ENCODE data around the gene ZDHHC9. TPM values are rescaled to one million over a fixed set of nuclear protein-coding genes. Genes with fewer than 3 reads are reported as not detected.
"Not testable (repeated sequence)": the region's sequence is repeated elsewhere in the genome, so short reads cannot be mapped to it uniquely, and the experiment has no call there.

ZDHHC9 gene
- 19.2 TPM for total RNA-seq

DNA sequence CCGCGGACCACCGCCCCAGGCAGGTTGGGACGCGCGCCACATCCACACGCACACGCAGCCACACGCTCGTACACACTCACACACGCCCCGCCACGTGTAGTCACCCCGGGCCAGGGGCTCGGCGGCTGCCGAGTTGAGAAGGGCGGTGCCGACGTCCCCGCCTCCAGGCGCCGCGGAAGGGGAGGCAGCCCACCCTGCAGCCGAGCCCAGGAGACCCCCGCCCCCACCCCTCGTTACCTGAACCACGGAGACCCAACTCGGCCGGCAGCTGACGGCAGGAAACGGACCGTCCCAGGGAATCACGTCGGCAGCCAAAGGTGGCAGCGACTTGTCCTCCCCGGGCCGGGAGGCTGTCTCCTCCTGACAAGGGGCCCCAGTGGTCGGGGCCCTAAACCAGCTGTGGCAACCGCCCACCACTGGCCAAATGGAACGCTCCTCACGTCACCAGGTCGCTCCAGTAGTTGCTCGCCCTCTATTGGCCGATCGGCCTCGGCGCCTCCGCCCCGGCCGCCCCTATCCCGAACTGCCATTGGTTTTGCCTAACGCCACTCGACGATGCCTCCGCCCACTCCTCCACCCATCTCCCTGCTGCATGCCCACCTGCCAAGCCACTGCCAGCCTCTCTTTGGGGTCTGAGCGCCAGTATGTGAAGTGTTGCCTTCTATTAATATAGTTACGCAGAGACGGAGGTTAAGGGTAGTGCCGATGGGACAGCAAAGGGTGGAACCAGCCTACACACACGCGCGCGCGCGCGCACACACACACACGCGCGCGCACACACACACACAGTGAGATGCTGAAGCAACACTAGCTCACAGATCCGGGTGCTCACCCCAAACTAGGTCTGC is at the start of gene ZDHHC9:
Gene ZDHHC9 (minus strand): TSS at position 428 of the 848 bp plus-strand sequence. CDS start 1,941 bp downstream, outside the sequence.
- TF ChIP-seq POLR2A (IDR thresholded peaks at IDR 0.05) = peak in 1 of 2 donors; percentile 50
- TF ChIP-seq POLR2AphosphoS5 (IDR thresholded peaks at IDR 0.05; ENCODE audit: insufficient read depth in 1 of 2, low read depth in 1 of 2) = peak in 1 of 2 donors; percentile 85
- TF ChIP-seq, protein P1, sequence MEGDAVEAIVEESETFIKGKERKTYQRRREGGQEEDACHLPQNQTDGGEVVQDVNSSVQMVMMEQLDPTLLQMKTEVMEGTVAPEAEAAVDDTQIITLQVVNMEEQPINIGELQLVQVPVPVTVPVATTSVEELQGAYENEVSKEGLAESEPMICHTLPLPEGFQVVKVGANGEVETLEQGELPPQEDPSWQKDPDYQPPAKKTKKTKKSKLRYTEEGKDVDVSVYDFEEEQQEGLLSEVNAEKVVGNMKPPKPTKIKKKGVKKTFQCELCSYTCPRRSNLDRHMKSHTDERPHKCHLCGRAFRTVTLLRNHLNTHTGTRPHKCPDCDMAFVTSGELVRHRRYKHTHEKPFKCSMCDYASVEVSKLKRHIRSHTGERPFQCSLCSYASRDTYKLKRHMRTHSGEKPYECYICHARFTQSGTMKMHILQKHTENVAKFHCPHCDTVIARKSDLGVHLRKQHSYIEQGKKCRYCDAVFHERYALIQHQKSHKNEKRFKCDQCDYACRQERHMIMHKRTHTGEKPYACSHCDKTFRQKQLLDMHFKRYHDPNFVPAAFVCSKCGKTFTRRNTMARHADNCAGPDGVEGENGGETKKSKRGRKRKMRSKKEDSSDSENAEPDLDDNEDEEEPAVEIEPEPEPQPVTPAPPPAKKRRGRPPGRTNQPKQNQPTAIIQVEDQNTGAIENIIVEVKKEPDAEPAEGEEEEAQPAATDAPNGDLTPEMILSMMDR (IDR thresholded peaks at IDR 0.05) = no peak
- Histone ChIP-seq H3K9me3 (no peaks in the 10 kb centered on the region), H3K27me3 (no peaks in the 10 kb centered on the region), H3K27ac (peak within 1 kb of the TSS; percentile 79), H3K36me3 (no peaks in the 10 kb centered on the region), H3K4me1 (peaks cover 8% of the 10 kb centered on the region), H3K4me3 (peak within 1 kb of the TSS; percentile 42 to 65)
- intact Hi-C loops (cut with DNase I) = no loop called here
- DNase-seq (ENCODE audit: extremely low spot score in 2 of 2) = peak in 1 of 2 donors; percentile 92

DNA sequence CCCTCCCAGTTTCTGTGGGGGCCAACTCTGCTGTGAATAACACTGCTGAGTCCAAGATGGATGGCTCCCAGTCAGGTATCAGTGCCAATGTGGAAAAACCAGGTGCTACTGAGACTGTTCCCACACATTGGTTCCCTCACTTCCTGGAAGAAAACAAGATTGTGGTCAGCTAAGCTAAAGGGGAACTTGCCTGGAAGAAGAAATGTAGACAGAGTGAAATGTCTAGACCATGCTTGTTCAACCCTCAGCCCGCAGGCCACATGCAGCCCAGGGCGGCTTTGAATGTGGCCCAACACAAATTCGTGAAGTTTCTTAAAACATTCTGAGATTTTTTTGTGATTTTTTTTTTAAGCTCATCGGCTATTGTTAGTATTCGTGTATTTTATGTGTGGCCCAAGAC is 33.7 kb upstream of the ZDHHC9 start:
- no peaks in the 10 kb centered on the region for H3K36me3 ChIP-seq
- H3K9me3 ChIP-seq = no peaks in the 10 kb centered on the region
- H3K27ac ChIP-seq = no peak overlapping the region
- no peaks in the 10 kb centered on the region for H3K4me1 ChIP-seq
- TF ChIP-seq POLR2AphosphoS5 (IDR thresholded peaks at IDR 0.05; ENCODE audit: insufficient read depth in 1 of 2, low read depth in 1 of 2) (no peak), POLR2A (IDR thresholded peaks at IDR 0.05) (no peak)
- TF ChIP-seq, protein P1 (IDR thresholded peaks at IDR 0.05) = no peak
- no peak overlapping the region for H3K4me3 ChIP-seq
- intact Hi-C loops (cut with DNase I) = no loop called here
- no peaks in the 10 kb centered on the region for H3K27me3 ChIP-seq
- DNase-seq (ENCODE audit: extremely low spot score in 2 of 2) = no peak

DNA sequence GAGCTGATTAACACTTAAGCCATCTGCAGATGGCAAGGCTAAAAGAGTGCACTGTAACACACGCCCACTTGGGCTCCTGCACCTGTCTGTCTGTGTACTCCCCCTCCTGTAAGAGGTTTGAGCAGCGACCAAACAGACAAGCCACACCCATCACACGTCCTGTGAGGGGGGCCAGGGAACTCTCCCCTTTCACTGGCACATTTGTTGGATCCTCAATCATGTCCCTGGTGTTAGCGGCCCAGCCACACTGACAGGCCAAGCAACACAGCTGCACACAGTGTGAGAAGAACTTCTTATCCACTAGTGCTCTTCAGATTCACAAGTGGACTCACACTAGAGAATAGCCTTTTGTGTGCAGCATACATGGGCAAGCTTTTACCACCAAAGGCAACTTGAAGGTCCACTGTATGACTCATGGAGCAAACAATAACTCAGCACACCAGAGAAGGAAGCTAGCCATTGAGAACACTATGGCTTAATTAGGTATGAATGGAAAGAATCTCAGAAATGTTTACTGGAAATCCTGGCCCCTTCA is 33.2 kb upstream of the ZDHHC9 start:
- no peak overlapping the region for H3K27ac ChIP-seq
- TF ChIP-seq POLR2AphosphoS5 (IDR thresholded peaks at IDR 0.05; ENCODE audit: insufficient read depth in 1 of 2, low read depth in 1 of 2) (no peak), POLR2A (IDR thresholded peaks at IDR 0.05) (no peak)
- TF ChIP-seq, protein P1 (IDR thresholded peaks at IDR 0.05) = no peak
- intact Hi-C loops (cut with DNase I) = no loop called here

DNA sequence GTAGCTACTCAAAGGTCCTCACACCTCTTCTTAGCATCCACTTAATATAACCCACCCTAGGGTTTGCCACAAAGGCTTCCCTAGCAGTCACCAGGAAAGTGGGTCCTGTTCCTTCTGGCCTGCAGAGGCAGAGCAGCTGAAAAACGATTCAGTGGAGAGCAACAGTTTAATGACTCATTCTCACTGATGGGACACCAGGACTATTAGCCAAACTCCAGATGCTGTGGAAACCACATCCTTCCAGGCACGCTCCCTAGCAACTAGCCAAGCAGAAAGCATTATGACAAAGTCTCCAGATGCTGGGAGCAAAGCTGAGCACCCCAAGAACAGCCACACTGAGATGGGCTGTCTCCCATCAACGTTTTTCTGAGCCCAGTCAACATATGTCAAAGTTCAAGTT is 32.0 kb upstream of the ZDHHC9 start:
- no peak for DNase-seq (ENCODE audit: extremely low spot score in 2 of 2)
- intact Hi-C loops (cut with DNase I) = no loop called here
- TF ChIP-seq POLR2A (IDR thresholded peaks at IDR 0.05) (no peak), POLR2AphosphoS5 (IDR thresholded peaks at IDR 0.05; ENCODE audit: insufficient read depth in 1 of 2, low read depth in 1 of 2) (no peak)
- TF ChIP-seq, protein P1 (IDR thresholded peaks at IDR 0.05) = no peak
- Histone ChIP-seq H3K4me1 (no peaks in the 10 kb centered on the region), H3K4me3 (no peak overlapping the region), H3K9me3 (no peaks in the 10 kb centered on the region), H3K27me3 (no peaks in the 10 kb centered on the region), H3K27ac (no peak overlapping the region), H3K36me3 (no peaks in the 10 kb centered on the region)

More for the DNA sequence above, 33.2 kb upstream of the ZDHHC9 start:
- Histone ChIP-seq H3K27me3 (no peaks in the 10 kb centered on the region), H3K4me3 (no peak overlapping the region), H3K9me3 (no peaks in the 10 kb centered on the region), H3K4me1 (no peaks in the 10 kb centered on the region), H3K36me3 (no peaks in the 10 kb centered on the region)
- DNase-seq (ENCODE audit: extremely low spot score in 2 of 2) = no peak

DNA sequence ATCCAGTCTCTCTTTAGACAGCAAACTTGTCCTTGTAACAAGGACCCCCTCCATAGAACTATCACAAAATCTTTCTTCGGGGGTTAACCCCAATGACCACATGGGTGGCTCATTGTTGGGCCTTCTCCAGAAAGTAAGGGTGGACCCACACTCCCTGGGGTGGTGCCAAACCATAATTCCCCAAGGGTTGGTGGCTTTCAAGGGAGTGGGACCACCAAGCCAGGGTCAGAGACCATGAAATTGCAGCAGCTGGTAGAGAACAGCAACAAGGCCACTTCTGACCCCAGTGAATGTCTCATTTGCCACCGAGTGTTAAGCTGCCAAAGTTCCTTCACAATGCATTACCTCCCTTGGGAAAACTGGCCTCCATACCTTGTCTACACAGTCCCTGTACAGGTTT is 28.8 kb upstream of the ZDHHC9 start:
- Histone ChIP-seq H3K27ac (no peak overlapping the region), H3K9me3 (no peaks in the 10 kb centered on the region), H3K36me3 (no peaks in the 10 kb centered on the region), H3K4me1 (no peaks in the 10 kb centered on the region), H3K4me3 (no peak overlapping the region), H3K27me3 (no peaks in the 10 kb centered on the region)
- intact Hi-C loops (cut with DNase I) = no loop called here
- TF ChIP-seq POLR2AphosphoS5 (IDR thresholded peaks at IDR 0.05; ENCODE audit: insufficient read depth in 1 of 2, low read depth in 1 of 2) (no peak), POLR2A (IDR thresholded peaks at IDR 0.05) (no peak)
- TF ChIP-seq, protein P1 (IDR thresholded peaks at IDR 0.05) = no peak
- no peak for DNase-seq (ENCODE audit: extremely low spot score in 2 of 2)

DNA sequence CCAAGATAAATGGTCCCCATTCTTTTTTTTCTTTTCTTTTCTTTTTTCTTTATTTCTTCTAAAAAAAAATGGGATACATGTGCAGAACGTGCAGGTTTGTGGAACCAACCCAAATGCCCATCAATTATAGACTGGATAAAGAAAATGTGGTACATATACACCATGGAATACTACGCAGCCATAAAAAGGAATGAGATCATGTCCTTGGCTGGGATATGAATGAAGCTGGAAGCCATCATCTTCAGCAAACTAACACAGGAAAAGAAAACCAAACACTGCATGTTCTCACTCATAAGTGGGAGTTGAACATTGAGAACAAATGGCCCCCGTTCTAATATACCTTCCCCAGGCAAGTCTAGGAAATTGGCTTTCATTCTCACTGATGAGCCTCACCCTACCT is 22.6 kb upstream of the ZDHHC9 start:
- H3K4me1 ChIP-seq; H3K27me3 ChIP-seq; H3K9me3 ChIP-seq; H3K4me3 ChIP-seq; H3K36me3 ChIP-seq; intact Hi-C loops (cut with DNase I); DNase-seq (ENCODE audit: extremely low spot score in 2 of 2); H3K27ac ChIP-seq: not testable (repeated sequence)

DNA sequence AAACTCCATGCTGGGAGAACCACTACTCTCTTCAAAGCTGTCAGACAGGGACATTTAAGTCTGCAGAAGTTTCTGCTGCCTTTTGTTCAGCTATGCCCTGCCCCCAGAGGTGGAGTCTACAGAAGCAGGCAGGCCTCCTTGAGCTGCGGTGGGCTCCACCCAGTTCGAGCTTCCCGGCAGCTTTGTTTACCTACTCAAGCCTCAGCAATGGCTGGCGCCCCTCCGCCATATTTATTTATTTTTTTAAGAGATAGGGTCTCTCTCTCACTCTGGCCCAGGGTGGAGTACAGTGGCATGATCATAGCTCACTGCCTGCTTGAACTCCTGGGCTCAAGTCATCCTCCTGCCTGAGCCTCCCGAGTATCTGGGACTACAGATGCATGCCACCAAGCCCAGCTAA is 15.4 kb upstream of the ZDHHC9 start:
- H3K36me3 ChIP-seq; H3K27me3 ChIP-seq; H3K27ac ChIP-seq; H3K9me3 ChIP-seq; intact Hi-C loops (cut with DNase I); DNase-seq (ENCODE audit: extremely low spot score in 2 of 2); H3K4me3 ChIP-seq; H3K4me1 ChIP-seq: not testable (repeated sequence)

All from vagina (tissue), 2 donors.